ENCODE results near the gene UFL1. TPM values are rescaled to one million over a fixed set of nuclear protein-coding genes. Genes with fewer than 3 reads are reported as not detected.

Gene UFL1
- total RNA-seq, 2 donors from 2014 or later, result 18.8 to 24.4 TPM

DNA sequence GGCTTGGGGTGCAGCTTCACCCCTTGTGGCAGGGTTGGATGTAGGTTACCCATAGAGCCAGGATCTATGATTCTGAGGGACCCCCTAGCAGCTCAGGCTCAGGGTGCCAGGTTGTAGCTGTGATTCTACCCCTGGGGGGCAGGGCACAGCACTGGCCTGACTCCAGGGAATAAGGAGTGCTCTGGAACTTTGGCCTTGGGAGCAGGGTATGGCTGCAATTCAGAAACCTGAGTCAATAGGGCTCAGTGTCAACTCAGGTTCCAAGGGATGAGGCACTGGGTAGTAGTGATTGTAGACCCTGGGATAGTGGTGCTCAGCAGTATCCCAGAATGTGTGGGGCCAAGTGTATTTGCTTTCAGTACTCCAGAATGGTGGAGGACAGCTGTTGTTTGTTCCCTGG is 49.9 kb downstream of the UFL1 start:
- TF ChIP-seq, protein P1, sequence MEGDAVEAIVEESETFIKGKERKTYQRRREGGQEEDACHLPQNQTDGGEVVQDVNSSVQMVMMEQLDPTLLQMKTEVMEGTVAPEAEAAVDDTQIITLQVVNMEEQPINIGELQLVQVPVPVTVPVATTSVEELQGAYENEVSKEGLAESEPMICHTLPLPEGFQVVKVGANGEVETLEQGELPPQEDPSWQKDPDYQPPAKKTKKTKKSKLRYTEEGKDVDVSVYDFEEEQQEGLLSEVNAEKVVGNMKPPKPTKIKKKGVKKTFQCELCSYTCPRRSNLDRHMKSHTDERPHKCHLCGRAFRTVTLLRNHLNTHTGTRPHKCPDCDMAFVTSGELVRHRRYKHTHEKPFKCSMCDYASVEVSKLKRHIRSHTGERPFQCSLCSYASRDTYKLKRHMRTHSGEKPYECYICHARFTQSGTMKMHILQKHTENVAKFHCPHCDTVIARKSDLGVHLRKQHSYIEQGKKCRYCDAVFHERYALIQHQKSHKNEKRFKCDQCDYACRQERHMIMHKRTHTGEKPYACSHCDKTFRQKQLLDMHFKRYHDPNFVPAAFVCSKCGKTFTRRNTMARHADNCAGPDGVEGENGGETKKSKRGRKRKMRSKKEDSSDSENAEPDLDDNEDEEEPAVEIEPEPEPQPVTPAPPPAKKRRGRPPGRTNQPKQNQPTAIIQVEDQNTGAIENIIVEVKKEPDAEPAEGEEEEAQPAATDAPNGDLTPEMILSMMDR (conservative IDR thresholded peaks at IDR 0.05), result no peak
- DNase-seq, result no peak
- H3K9ac ChIP-seq (ENCODE audit: extremely low read depth, low read length, poor library complexity, severe bottlenecking), result no peak overlapping the region
- H3K36me3 ChIP-seq (ENCODE audit: control insufficient read depth, insufficient read depth, low read length), result no peaks in the 10 kb centered on the region
- H3K27me3 ChIP-seq (ENCODE audit: control insufficient read depth, insufficient read depth, low read length, poor library complexity, severe bottlenecking), result no peaks in the 10 kb centered on the region
- Mint-ChIP-seq H3K36me3 (ENCODE audit: low read depth) (no peaks in the 10 kb centered on the region), H3K9me3 (peaks cover 15% of the 10 kb centered on the region), H3K27me3 (ENCODE audit: insufficient read depth) (no peaks in the 10 kb centered on the region), H3K4me3 (no peak overlapping the region), H3K4me1 (peaks cover 11% of the 10 kb centered on the region), H3K27ac (no peak overlapping the region)
- H3K4me1 ChIP-seq (ENCODE audit: control insufficient read depth, insufficient read depth, low read length), result peaks cover 4% of the 10 kb centered on the region
- no peak overlapping the region for H3K27ac ChIP-seq (ENCODE audit: low read depth, low read length)
- H3K9me3 ChIP-seq (ENCODE audit: control insufficient read depth, low read length), result peaks cover 18% of the 10 kb centered on the region
- H3K4me3 ChIP-seq (ENCODE audit: low read length), result no peak overlapping the region

DNA sequence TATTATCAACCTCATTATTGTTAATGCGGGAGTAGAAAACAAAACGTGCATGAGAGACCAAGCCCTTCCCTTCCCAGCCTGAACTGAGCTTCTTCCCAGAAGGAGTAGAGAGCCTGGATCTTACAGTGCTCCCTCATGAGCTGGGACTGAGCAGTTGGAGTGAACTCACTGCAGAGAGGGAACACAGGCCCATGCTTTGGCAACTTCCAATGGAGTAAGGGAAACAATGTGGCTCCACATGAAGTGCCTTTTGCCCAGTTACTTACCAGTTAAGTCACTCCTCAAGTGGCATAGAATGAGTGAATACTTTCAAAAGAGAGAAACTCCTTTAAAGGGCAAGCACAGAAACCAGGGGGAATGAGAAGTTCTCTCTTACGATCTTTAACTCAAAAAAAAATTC is 53.8 kb downstream of the UFL1 start:
- 94 to 100% methylated on average over 3 of the region's 3 CpGs for WGBS, 2 experiments (ENCODE audit: insufficient coverage in 1 of 2, insufficient read length in 1 of 2)
- Histone ChIP-seq H3K9me3 (ENCODE audit: control insufficient read depth, low read length) (peaks cover 8% of the 10 kb centered on the region), H3K27me3 (ENCODE audit: control insufficient read depth, insufficient read depth, low read length, poor library complexity, severe bottlenecking) (no peaks in the 10 kb centered on the region), H3K36me3 (ENCODE audit: control insufficient read depth, insufficient read depth, low read length) (no peaks in the 10 kb centered on the region), H3K4me3 (ENCODE audit: low read length) (no peak overlapping the region), H3K27ac (ENCODE audit: low read depth, low read length) (no peak overlapping the region), H3K9ac (ENCODE audit: extremely low read depth, low read length, poor library complexity, severe bottlenecking) (no peak overlapping the region), H3K4me1 (ENCODE audit: control insufficient read depth, insufficient read depth, low read length) (peaks cover 4% of the 10 kb centered on the region)
- TF ChIP-seq, protein P1 (conservative IDR thresholded peaks at IDR 0.05), result no peak
- peaks cover 7% of the 10 kb centered on the region for H3K9me3 Mint-ChIP-seq
- no peaks in the 10 kb centered on the region for H3K36me3 Mint-ChIP-seq (ENCODE audit: low read depth)
- no peak overlapping the region for H3K4me3 Mint-ChIP-seq
- DNase-seq, result no peak
- H3K27me3 Mint-ChIP-seq (ENCODE audit: insufficient read depth), result no peaks in the 10 kb centered on the region
- H3K27ac Mint-ChIP-seq, result no peak overlapping the region
- H3K4me1 Mint-ChIP-seq, result peaks cover 11% of the 10 kb centered on the region

DNA sequence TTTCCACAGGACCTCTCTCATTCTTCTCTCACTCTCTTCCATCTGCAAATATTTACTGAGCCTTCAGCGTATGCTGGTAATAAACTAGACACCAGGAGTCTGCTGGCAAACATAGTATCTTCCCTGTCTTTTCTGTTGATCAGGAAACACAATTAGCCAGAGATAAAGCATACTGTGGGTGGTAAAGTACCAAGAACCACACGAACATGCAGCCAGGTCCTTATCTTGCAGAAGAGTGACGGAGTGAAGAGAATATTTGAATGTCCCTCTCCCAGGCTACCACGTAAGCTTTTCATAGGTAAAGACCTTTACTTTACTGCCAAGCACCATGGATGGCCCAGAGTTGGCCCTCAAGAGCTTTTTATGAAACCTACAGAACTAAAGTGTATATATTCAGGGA is 54.6 kb downstream of the UFL1 start:
- H3K4me3 Mint-ChIP-seq, result no peak overlapping the region
- no peak overlapping the region for H3K9ac ChIP-seq (ENCODE audit: extremely low read depth, low read length, poor library complexity, severe bottlenecking)
- no peak overlapping the region for H3K4me3 ChIP-seq (ENCODE audit: low read length)
- TF ChIP-seq, protein P1 (conservative IDR thresholded peaks at IDR 0.05), result no peak
- peaks cover 2% of the 10 kb centered on the region for H3K9me3 Mint-ChIP-seq
- 81 to 91% methylated on average over 4 of the region's 4 CpGs for WGBS, 2 experiments (ENCODE audit: insufficient coverage in 1 of 2, insufficient read length in 1 of 2)
- H3K27me3 ChIP-seq (ENCODE audit: control insufficient read depth, insufficient read depth, low read length, poor library complexity, severe bottlenecking), result no peaks in the 10 kb centered on the region
- H3K36me3 Mint-ChIP-seq (ENCODE audit: low read depth), result no peaks in the 10 kb centered on the region
- peaks cover 4% of the 10 kb centered on the region for H3K4me1 ChIP-seq (ENCODE audit: control insufficient read depth, insufficient read depth, low read length)
- DNase-seq, result no peak
- H3K27ac ChIP-seq (ENCODE audit: low read depth, low read length), result no peak overlapping the region
- peaks cover 11% of the 10 kb centered on the region for H3K4me1 Mint-ChIP-seq
- H3K27ac Mint-ChIP-seq, result no peak overlapping the region
- H3K27me3 Mint-ChIP-seq (ENCODE audit: insufficient read depth), result no peaks in the 10 kb centered on the region
- H3K36me3 ChIP-seq (ENCODE audit: control insufficient read depth, insufficient read depth, low read length), result no peaks in the 10 kb centered on the region
- peaks cover 2% of the 10 kb centered on the region for H3K9me3 ChIP-seq (ENCODE audit: control insufficient read depth, low read length)
